WERI-Rb-1 (cell line): Measurements from ENCODE around the gene CNTLN.

Source experiments
- DNase-seq: peaks from one replicate; pipeline ENCODE4 v3.0.0-alpha.2; 2020
- H3K27ac ChIP-seq: fragments of 250-450 bp; sonication (Bioruptor Pico); 2 replicates; pipeline ENCODE4 v1.5.1; 2020; ENCODE audit warnings: mild to moderate bottlenecking, moderate library complexity
- H3K27me3 ChIP-seq: fragments of 250-450 bp; sonication (Bioruptor Pico); 2 replicates; pipeline ENCODE4 v1.5.1; 2021; ENCODE audit warnings: mild to moderate bottlenecking, low read depth, moderate library complexity; ENCODE audit not compliant: insufficient read depth, severe bottlenecking
- H3K36me3 ChIP-seq: fragments of 250-450 bp; sonication (Bioruptor Pico); 2 replicates; pipeline ENCODE4 v1.5.1; 2020; ENCODE audit warnings: mild to moderate bottlenecking, moderate library complexity
- H3K4me3 ChIP-seq: 2 replicates; pipeline ENCODE4 v1.5.1; 2011; ENCODE audit warnings: low read depth, mild to moderate bottlenecking, control low read depth, low read length
- H3K9me3 ChIP-seq: fragments of 250-450 bp; sonication (Bioruptor Pico); 2 replicates; pipeline ENCODE4 v1.5.1; 2021; ENCODE audit warnings: mild to moderate bottlenecking, moderate library complexity; ENCODE audit not compliant: severe bottlenecking
- TF ChIP-seq, protein P1 (sequence below): IDR thresholded peaks from 2 replicates; pipeline ENCODE4 v1.5.1; 2011; ENCODE audit warnings: low read depth, mild to moderate bottlenecking, control low read depth, inconsistent platforms, low read length

The CNTLN gene

DNA sequence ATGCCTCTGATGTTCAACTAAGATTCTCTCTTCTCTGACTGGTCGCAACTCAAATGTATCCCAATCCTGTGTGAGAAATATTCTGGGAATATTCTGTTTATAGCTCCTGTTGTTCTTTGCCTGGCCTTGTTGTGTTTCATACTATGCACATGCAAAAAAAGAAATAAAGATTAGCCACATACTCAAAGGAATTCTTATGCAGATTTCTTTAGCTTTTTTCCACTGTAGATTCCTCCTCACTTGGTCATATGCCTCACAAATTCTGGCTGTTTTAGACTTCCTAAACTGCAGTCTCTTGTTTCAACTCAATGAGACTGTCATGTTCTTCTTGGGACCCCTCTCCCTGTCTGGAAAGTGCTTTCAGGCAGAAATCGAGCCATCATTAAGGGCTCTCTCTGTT is 226.5 kb downstream of the CNTLN start:
- Histone ChIP-seq H3K9me3 (no peaks in the 10 kb centered on the region), H3K4me3 (no peak overlapping the region), H3K36me3 (no peaks in the 10 kb centered on the region), H3K27ac (no peak overlapping the region), H3K27me3 (no peaks in the 10 kb centered on the region)
- TF ChIP-seq, protein P1, sequence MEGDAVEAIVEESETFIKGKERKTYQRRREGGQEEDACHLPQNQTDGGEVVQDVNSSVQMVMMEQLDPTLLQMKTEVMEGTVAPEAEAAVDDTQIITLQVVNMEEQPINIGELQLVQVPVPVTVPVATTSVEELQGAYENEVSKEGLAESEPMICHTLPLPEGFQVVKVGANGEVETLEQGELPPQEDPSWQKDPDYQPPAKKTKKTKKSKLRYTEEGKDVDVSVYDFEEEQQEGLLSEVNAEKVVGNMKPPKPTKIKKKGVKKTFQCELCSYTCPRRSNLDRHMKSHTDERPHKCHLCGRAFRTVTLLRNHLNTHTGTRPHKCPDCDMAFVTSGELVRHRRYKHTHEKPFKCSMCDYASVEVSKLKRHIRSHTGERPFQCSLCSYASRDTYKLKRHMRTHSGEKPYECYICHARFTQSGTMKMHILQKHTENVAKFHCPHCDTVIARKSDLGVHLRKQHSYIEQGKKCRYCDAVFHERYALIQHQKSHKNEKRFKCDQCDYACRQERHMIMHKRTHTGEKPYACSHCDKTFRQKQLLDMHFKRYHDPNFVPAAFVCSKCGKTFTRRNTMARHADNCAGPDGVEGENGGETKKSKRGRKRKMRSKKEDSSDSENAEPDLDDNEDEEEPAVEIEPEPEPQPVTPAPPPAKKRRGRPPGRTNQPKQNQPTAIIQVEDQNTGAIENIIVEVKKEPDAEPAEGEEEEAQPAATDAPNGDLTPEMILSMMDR: no peak
- no peak for DNase-seq

DNA sequence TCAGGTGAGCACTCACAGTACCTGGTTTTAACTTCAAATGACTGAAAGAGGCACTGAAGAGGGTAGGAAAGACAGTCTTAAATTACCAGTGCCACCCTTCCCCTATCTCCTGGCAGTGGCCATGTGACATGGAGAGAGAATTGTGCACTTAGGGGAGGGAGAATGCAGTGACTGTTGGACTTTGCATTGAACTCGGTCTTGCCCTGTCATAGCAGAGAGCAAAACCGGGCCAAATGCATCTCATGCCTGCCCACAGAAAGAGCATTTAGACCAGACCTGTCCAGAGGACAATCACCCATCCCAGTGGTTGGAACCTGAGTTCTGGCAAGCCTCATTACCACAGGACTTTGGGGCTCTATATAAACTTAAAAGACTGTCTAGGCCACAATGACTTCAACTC is 232.2 kb downstream of the CNTLN start:
- Histone ChIP-seq H3K27ac (no peak overlapping the region), H3K27me3 (no peaks in the 10 kb centered on the region), H3K4me3 (no peak overlapping the region), H3K9me3 (no peaks in the 10 kb centered on the region), H3K36me3 (no peaks in the 10 kb centered on the region; the same call in 1 of the 2 replicates)
- TF ChIP-seq, protein P1: no peak
- DNase-seq: no peak

DNA sequence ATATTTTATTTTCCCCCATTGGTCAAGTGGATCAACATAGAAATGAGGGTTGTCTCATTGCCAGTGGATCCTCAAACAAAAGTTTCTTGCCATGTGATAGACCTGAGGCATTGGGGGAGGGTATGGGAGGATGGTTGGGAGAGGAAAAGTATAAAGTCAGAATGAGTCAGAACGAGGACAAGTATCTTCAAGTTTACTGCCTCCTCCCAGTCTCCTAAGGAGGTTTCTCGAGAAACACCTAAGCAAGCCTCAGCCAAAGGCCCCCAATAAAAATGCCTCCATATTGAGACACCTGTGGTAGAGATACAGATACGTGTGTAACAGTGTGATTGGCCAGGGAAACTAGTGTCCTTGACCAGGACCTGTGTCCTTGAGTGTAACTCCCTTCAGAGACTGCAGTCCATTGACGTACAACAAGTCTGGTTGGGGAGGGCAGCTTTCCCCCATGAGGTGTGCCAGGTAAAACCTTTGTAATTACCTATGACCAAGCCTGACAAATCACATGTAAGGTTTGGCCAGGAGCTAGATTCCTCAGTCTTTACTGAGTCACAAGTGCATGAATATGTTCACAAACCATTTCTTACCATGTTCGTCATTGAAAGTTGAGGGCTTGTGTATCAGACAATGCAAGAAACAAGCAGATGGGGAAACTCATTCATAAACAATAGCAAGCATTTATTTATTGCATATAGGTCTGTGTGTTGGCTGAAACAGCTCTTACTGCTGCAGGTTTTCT is 245.5 kb downstream of the CNTLN start:
- Histone ChIP-seq H3K36me3 (no peaks in the 10 kb centered on the region), H3K4me3 (no peak overlapping the region), H3K27me3 (no peaks in the 10 kb centered on the region), H3K9me3 (no peaks in the 10 kb centered on the region), H3K27ac (no peak overlapping the region)
- TF ChIP-seq, protein P1: no peak
- no peak for DNase-seq

DNA sequence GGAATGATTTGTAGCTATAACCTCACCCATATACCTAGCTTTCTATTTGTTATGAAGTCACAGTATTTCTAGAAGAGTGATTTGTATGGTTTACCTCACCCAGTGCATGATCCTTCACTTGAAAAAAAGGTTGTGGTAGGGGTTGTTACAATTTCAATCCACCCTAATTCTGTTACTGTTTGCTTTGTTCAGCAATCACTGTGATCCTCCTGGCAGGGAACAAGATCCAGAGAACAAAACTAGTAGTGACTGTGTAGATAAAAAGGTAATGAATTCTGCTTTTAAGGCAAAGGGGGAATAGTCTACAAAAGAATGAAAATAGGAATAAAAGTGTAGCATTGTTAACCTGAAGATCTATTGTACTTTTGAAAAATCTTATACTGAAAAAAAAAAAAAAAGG is 252.7 kb downstream of the CNTLN start:
- H3K4me3 ChIP-seq: no peak overlapping the region
- no peak for DNase-seq
- H3K36me3 ChIP-seq: no peaks in the 10 kb centered on the region
- no peaks in the 10 kb centered on the region for H3K27me3 ChIP-seq
- no peaks in the 10 kb centered on the region for H3K9me3 ChIP-seq
- TF ChIP-seq, protein P1: no peak
- no peak overlapping the region for H3K27ac ChIP-seq

DNA sequence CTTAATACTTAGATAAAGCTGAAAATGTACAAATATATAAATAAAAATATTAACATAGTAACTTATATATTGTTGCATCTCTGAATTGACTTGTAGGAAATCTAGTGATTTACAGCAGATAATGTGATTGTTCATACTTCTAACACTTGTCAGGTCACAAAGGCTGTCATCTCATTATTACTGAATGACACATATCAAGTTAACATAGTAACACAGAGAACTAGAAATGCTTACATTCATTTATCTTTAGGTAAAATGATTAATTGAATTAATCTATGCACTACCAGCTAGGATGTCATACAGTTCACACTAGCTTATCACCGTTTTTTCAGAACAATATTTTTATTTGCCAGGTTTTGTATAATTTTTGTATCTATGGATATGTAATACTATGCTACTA is 254.2 kb downstream of the CNTLN start:
- TF ChIP-seq, protein P1: no peak

More for the DNA sequence above, 254.2 kb downstream of the CNTLN start:
- H3K36me3 ChIP-seq: no peaks in the 10 kb centered on the region
- no peak overlapping the region for H3K4me3 ChIP-seq
- no peak for DNase-seq
- H3K27me3 ChIP-seq: no peaks in the 10 kb centered on the region
- no peak overlapping the region for H3K27ac ChIP-seq
- no peaks in the 10 kb centered on the region for H3K9me3 ChIP-seq
